ENCODE measurements around the gene SCARF2.

SCARF2 gene

GRCh38 chr22:20466659-20467379 is 29.2 kb upstream of the SCARF2 start (continued):
- TF ChIP-seq ZNF350 (tag by site-specific recombination; IDR thresholded peaks at IDR 0.05) (no peak), ZNF138 (tag by site-specific recombination; IDR thresholded peaks at IDR 0.05; ENCODE audit: borderline replicate concordance) (no peak), ZNF114 (tag by site-specific recombination; IDR thresholded peaks at IDR 0.05) (no peak), YY1 (tag by site-specific recombination; IDR thresholded peaks at IDR 0.05) (no peak), ZNF610 (tag by site-specific recombination; IDR thresholded peaks at IDR 0.05; ENCODE audit: borderline replicate concordance) (no peak), ZNF600 (tag by site-specific recombination; IDR thresholded peaks at IDR 0.05) (no peak), FEZF1 (tag by site-specific recombination; IDR thresholded peaks at IDR 0.05) (no peak), ZSCAN30 (tag by site-specific recombination; IDR thresholded peaks at IDR 0.05) (no peak), ZNF645 (tag by site-specific recombination; IDR thresholded peaks at IDR 0.05) (no peak), ZNF692 (tag by site-specific recombination; IDR thresholded peaks at IDR 0.05) (no peak), ZFP3 (tag by site-specific recombination; IDR thresholded peaks at IDR 0.05; ENCODE audit: low read depth) (no peak)

GRCh38 chr22:20465759-20466077 is 28.1 kb upstream of the SCARF2 start:
- POLR2A ChIA-PET = no interaction called here
- Histone ChIP-seq H3K36me3 (ENCODE audit: control insufficient read depth in 2 of 2, insufficient read depth in 1 of 2, low read length in 2 of 2) (peaks cover 0 to 71% of the 10 kb centered on the region in 2 experiments; a peak in 2 of 3 replicates), H3K27ac (ENCODE audit: extremely low read depth, low read depth, low read length) (no peak overlapping the region), H3K4me1 (ENCODE audit: control insufficient read depth, insufficient read depth, low read length) (no peaks in the 10 kb centered on the region), H3K9me3 (ENCODE audit: control insufficient read depth, insufficient read depth, low read depth, low read length) (no peaks in the 10 kb centered on the region), H3K4me3 (ENCODE audit: low read depth, low read length) (no peak overlapping the region)
- CTCF ChIA-PET = no interaction called here
- TF ChIP-seq ZNF521 (tag by site-specific recombination; IDR thresholded peaks at IDR 0.05) (no peak), ZNF658 (tag by site-specific recombination; IDR thresholded peaks at IDR 0.05) (no peak), ZNF18 (tag by site-specific recombination; IDR thresholded peaks at IDR 0.05) (no peak), ZNF26 (tag by site-specific recombination; IDR thresholded peaks at IDR 0.05) (no peak), ZNF202 (tag by site-specific recombination; IDR thresholded peaks at IDR 0.05; ENCODE audit: borderline replicate concordance) (no peak), ATF2 (tag by site-specific recombination; IDR thresholded peaks at IDR 0.05; ENCODE audit: low read depth) (no peak), SP3 (tag by site-specific recombination; IDR thresholded peaks at IDR 0.05) (no peak), ZNF362 (tag by site-specific recombination; IDR thresholded peaks at IDR 0.05) (no peak), SALL2 (tag by site-specific recombination; IDR thresholded peaks at IDR 0.05; ENCODE audit: borderline replicate concordance) (no peak), OSR2 (tag by site-specific recombination; IDR thresholded peaks at IDR 0.05) (no peak), ZNF155 (tag by site-specific recombination; IDR thresholded peaks at IDR 0.05) (no peak), GLI2 (tag by site-specific recombination; IDR thresholded peaks at IDR 0.05; ENCODE audit: borderline replicate concordance, low read depth) (no peak), ZNF23 (tag by site-specific recombination; IDR thresholded peaks at IDR 0.05; ENCODE audit: borderline replicate concordance) (no peak)

All from HEK293 (cell line).